CD4-positive, alpha-beta memory T cell (primary cell): ENCODE data around the gene TNPO3. TPM values are rescaled to one million over a fixed set of nuclear protein-coding genes. Genes with fewer than 3 reads are reported as not detected.
A peak's percentile ranks its signal among the peaks of the same experiment; 100 is the strongest.
"Not testable (repeated sequence)": the region's sequence is repeated elsewhere in the genome, so short reads cannot be mapped to it uniquely, and the experiment has no call there.

ENCODE experiments used
- CTCF ChIA-PET: fragments of 350-600 bp; sonication (Branson Sonifier 250); formaldehyde crosslinking; loops from one replicate; lab custom pipeline; 2021; ENCODE audit warnings: inconsistent platforms; ENCODE audit not compliant: partially characterized antibody; lab: Charles Lee
- POLR2A ChIA-PET: fragments of 350-600 bp; sonication (Branson Sonifier 250); formaldehyde crosslinking; loops from one replicate; lab custom pipeline; 2021; ENCODE audit not compliant: partially characterized antibody; lab: Charles Lee
- DNase-seq, 5 donors: peaks; one replicate each; pipeline versions ENCODE4 v3.0.0 to v3.0.0-alpha.2; 2020 to 2022; ENCODE audit warnings: mixed read lengths in 1 of 5
- H3K27ac ChIP-seq: one replicate; pipeline ENCODE4 v1.7.0; 2013; ENCODE audit warnings: low read depth, low read length
- H3K27me3 ChIP-seq: 2 replicates; pipeline ENCODE4 v1.7.0; 2013; ENCODE audit warnings: mild to moderate bottlenecking, low read length, moderate library complexity; ENCODE audit not compliant: insufficient read depth
- H3K36me3 ChIP-seq: 2 replicates; pipeline ENCODE4 v1.7.0; 2013; ENCODE audit warnings: mild to moderate bottlenecking, low read length, moderate library complexity; ENCODE audit not compliant: insufficient read depth
- H3K4me1 ChIP-seq: 2 replicates; pipeline ENCODE4 v1.7.0; 2013; ENCODE audit warnings: mild to moderate bottlenecking, low read length, moderate library complexity; ENCODE audit not compliant: insufficient read depth
- H3K4me3 ChIP-seq, 2 donors: one replicate each; pipeline ENCODE4 v1.7.0; 2013; ENCODE audit warnings: low read length in 2 of 2, mild to moderate bottlenecking in 1 of 2
- H3K9me3 ChIP-seq, 2 donors: one replicate each; pipeline ENCODE4 v1.7.0; 2013; ENCODE audit warnings: low read length in 2 of 2, control low read depth in 1 of 2; ENCODE audit not compliant: control insufficient read depth in 1 of 2
- H3K27ac Mint-ChIP-seq, 7 donors: one replicate each; pipeline ENCODE4 v1.8.0; 2020 to 2021; ENCODE audit warnings: mixed read lengths in 7 of 7, mild to moderate bottlenecking in 6 of 7, inconsistent platforms in 3 of 7, moderate library complexity in 3 of 7
- H3K27me3 Mint-ChIP-seq, 2 donors: one replicate each; pipeline ENCODE4 v1.8.0; 2020 to 2021; ENCODE audit warnings: mixed read lengths in 2 of 2
- H3K36me3 Mint-ChIP-seq, 2 donors: one replicate each; pipeline ENCODE4 v1.8.0; 2020 to 2021; ENCODE audit warnings: mixed read lengths in 2 of 2, inconsistent platforms in 1 of 2, mild to moderate bottlenecking in 1 of 2
- H3K4me1 Mint-ChIP-seq, 4 donors: one replicate each; pipeline ENCODE4 v1.8.0; 2020 to 2021; ENCODE audit warnings: mixed read lengths in 4 of 4, mild to moderate bottlenecking in 1 of 4
- H3K4me3 Mint-ChIP-seq, 8 donors: one replicate each; pipeline ENCODE4 v1.8.0; 2020 to 2021; ENCODE audit warnings: mixed read lengths in 8 of 8, mild to moderate bottlenecking in 7 of 8, moderate library complexity in 6 of 8, inconsistent platforms in 3 of 8
- H3K9me3 Mint-ChIP-seq, 8 donors: one replicate each; pipeline ENCODE4 v1.8.0; 2020 to 2021; ENCODE audit warnings: mixed read lengths in 8 of 8, mild to moderate bottlenecking in 5 of 8, inconsistent platforms in 3 of 8, moderate library complexity in 1 of 8
- intact Hi-C: fragments of 100-400 bp; cut with micrococcal nuclease; formaldehyde crosslinking; loops from one replicate; pipeline ENCODE4 v1.15.1; 2023
- polyA plus RNA-seq, 2 donors: library from polyadenylated mRNA; unstranded; fragments of 300-500 nt; fragmentation: Illumina TruSeq; gene quantifications; one replicate each; pipeline ENCODE4 v1.2.3, GENCODE V29; 2021
- total RNA-seq, 2 experiments: library from RNA; stranded (reverse); gene quantifications; one replicate each; pipeline ENCODE4 v1.2.3, GENCODE V29; 2021

The TNPO3 gene
- total and polyA plus RNA-seq, 4 experiments from 2014 or later: 34.4 to 44.5 (median 41.4) TPM

GRCh38 chr7:128945668-128946366, 109.1 kb downstream of the TNPO3 start:
- no peaks in the 10 kb centered on the region for H3K9me3 ChIP-seq
- no peaks in the 10 kb centered on the region for H3K27me3 ChIP-seq
- H3K36me3 Mint-ChIP-seq: peaks cover 0 to 13% of the 10 kb centered on the region in 2 donors
- no peak overlapping the region for H3K27ac ChIP-seq
- peaks cover 9% of the 10 kb centered on the region for H3K4me1 ChIP-seq
- H3K4me3 ChIP-seq: no peak overlapping the region
- ChIA-PET CTCF (interaction anchor here (1.1 to 1.4 kb wide), 2 partner anchors 9 to 12 kb away, joined by 3 read pairs; no protein-coding TSS in a partner anchor), POLR2A (interaction anchor here (2.2 kb wide), 1 partner anchor 12 kb away, joined by 10 read pairs; no protein-coding TSS in a partner anchor)
- H3K27me3 Mint-ChIP-seq: no peaks in the 10 kb centered on the region
- peaks cover 9% of the 10 kb centered on the region in 4 donors for H3K4me1 Mint-ChIP-seq
- no peaks in the 10 kb centered on the region for H3K9me3 Mint-ChIP-seq
- no peak for DNase-seq
- intact Hi-C loops: loop anchor here (2.0 kb wide), 1 partner anchor 41 kb away; no protein-coding TSS in a partner anchor
- H3K4me3 Mint-ChIP-seq: no peak overlapping the region
- H3K27ac Mint-ChIP-seq: no peak overlapping the region
- peaks cover 10% of the 10 kb centered on the region for H3K36me3 ChIP-seq

GRCh38 chr7:128944487-128945236, 110.2 kb downstream of the TNPO3 start:
- peaks cover 8 to 20% (median 15%) of the 10 kb centered on the region in 4 donors for H3K4me1 Mint-ChIP-seq
- no peak overlapping the region for H3K4me3 ChIP-seq
- H3K27me3 ChIP-seq: no peaks in the 10 kb centered on the region
- no peak overlapping the region for H3K27ac ChIP-seq
- no peaks in the 10 kb centered on the region for H3K9me3 Mint-ChIP-seq
- no peak for DNase-seq
- peaks cover 20% of the 10 kb centered on the region for H3K4me1 ChIP-seq
- peaks cover 0 to 9% of the 10 kb centered on the region in 2 donors for H3K36me3 Mint-ChIP-seq
- intact Hi-C loops: no loop called here
- CTCF ChIA-PET: no interaction called here
- H3K9me3 ChIP-seq: no peaks in the 10 kb centered on the region
- H3K27me3 Mint-ChIP-seq: no peaks in the 10 kb centered on the region
- H3K27ac Mint-ChIP-seq: peak overlapping the region in 2 of 7 donors; percentile 13 to 23
- no peak overlapping the region for H3K4me3 Mint-ChIP-seq
- POLR2A ChIA-PET: interaction anchor here (1.1 to 1.3 kb wide), 2 partner anchors 9 to 18 kb away, joined by 3 read pairs; no protein-coding TSS in a partner anchor
- peaks cover 10% of the 10 kb centered on the region for H3K36me3 ChIP-seq

- peak overlapping the region in 1 of 7 donors; percentile 24 for H3K27ac Mint-ChIP-seq
- intact Hi-C loops, H3K4me3 ChIP-seq, H3K27me3 ChIP-seq, H3K36me3 ChIP-seq, H3K9me3 Mint-ChIP-seq, H3K4me3 Mint-ChIP-seq, H3K27ac ChIP-seq, DNase-seq, CTCF ChIA-PET, H3K27me3 Mint-ChIP-seq, H3K9me3 ChIP-seq: not testable (repeated sequence)
- POLR2A ChIA-PET: interaction anchor here (1.2 kb wide), 1 partner anchor 10 kb away, joined by 3 read pairs; no protein-coding TSS in a partner anchor
- peaks cover 11 to 34% (median 22%) of the 10 kb centered on the region in 4 donors for H3K4me1 Mint-ChIP-seq
- H3K4me1 ChIP-seq: peaks cover 28% of the 10 kb centered on the region
- peaks cover 0 to 13% of the 10 kb centered on the region in 2 donors for H3K36me3 Mint-ChIP-seq
Measured at GRCh38 chr7:128943251-128943650, 111.7 kb downstream of the TNPO3 start.

GRCh38 chr7:128941946-128942526, 112.9 kb downstream of the TNPO3 start:
- ChIA-PET POLR2A (interaction anchor here (1.1 to 1.2 kb wide), 2 partner anchors 9 kb away, joined by 3 to 4 read pairs; no protein-coding TSS in a partner anchor), CTCF (interaction anchor here (1.0 to 1.2 kb wide), 2 partner anchors 22 to 150 kb away, joined by 3 to 5 read pairs; no protein-coding TSS in a partner anchor)
- H3K27ac ChIP-seq: no peak overlapping the region
- no peak overlapping the region for H3K4me3 ChIP-seq
- H3K36me3 ChIP-seq: no peaks in the 10 kb centered on the region
- peaks cover 32% of the 10 kb centered on the region for H3K4me1 ChIP-seq
- Mint-ChIP-seq H3K4me1 (peaks cover 15 to 39% (median 27%) of the 10 kb centered on the region in 4 donors), H3K4me3 (no peak overlapping the region), H3K9me3 (no peaks in the 10 kb centered on the region), H3K27ac (no peak overlapping the region), H3K36me3 (peaks cover 0 to 9% of the 10 kb centered on the region in 2 donors), H3K27me3 (peaks cover 0 to 2% of the 10 kb centered on the region in 2 donors)
- no peaks in the 10 kb centered on the region for H3K9me3 ChIP-seq
- H3K27me3 ChIP-seq: no peaks in the 10 kb centered on the region
- no peak for DNase-seq
- intact Hi-C loops: no loop called here

GRCh38 chr7:128941323-128941890, 113.5 kb downstream of the TNPO3 start:
- Histone ChIP-seq H3K4me1 (peaks cover 32% of the 10 kb centered on the region), H3K27me3 (no peaks in the 10 kb centered on the region), H3K4me3 (no peak overlapping the region), H3K27ac (peak overlapping the region; percentile 60), H3K9me3 (no peaks in the 10 kb centered on the region), H3K36me3 (no peaks in the 10 kb centered on the region)
- DNase-seq: no peak
- Mint-ChIP-seq H3K9me3 (no peaks in the 10 kb centered on the region), H3K27ac (peak overlapping the region; percentile 58 to 91 (median 84)), H3K4me3 (peak overlapping the region; percentile 58 to 97 (median 93)), H3K4me1 (peaks cover 15 to 43% (median 30%) of the 10 kb centered on the region in 4 donors), H3K27me3 (peaks cover 0 to 3% of the 10 kb centered on the region in 2 donors), H3K36me3 (peaks cover 0 to 4% of the 10 kb centered on the region in 2 donors)
- ChIA-PET POLR2A (interaction anchor here (1.1 kb wide), 1 partner anchor 8 kb away, joined by 4 read pairs; no protein-coding TSS in a partner anchor), CTCF (interaction anchor here (1.0 to 1.2 kb wide), 2 partner anchors 22 to 150 kb away, joined by 3 to 5 read pairs; no protein-coding TSS in a partner anchor)
- intact Hi-C loops: no loop called here

GRCh38 chr7:128940494-128941322, 114.2 kb downstream of the TNPO3 start:
- intact Hi-C loops: no loop called here
- Mint-ChIP-seq H3K36me3 (peaks cover 0 to 4% of the 10 kb centered on the region in 2 donors), H3K27me3 (peaks cover 0 to 3% of the 10 kb centered on the region in 2 donors), H3K27ac (peak overlapping the region; percentile 75 to 91 (median 84)), H3K9me3 (no peaks in the 10 kb centered on the region), H3K4me3 (peak overlapping the region; percentile 58 to 97 (median 93)), H3K4me1 (peaks cover 15 to 43% (median 32%) of the 10 kb centered on the region in 4 donors)
- peak in 2 of 5 donors; percentile 9 to 24 for DNase-seq
- peak overlapping the region in 1 of 2 donors; percentile 6 for H3K4me3 ChIP-seq
- H3K9me3 ChIP-seq: no peaks in the 10 kb centered on the region
- H3K27me3 ChIP-seq: no peaks in the 10 kb centered on the region
- H3K27ac ChIP-seq: peak overlapping the region; percentile 60
- ChIA-PET POLR2A (interaction anchor here (0.8 to 2.0 kb wide), 3 partner anchors 8 to 114 kb away, joined by 3 to 8 read pairs (median 4); partner anchors contain the start of gene TNPO3), CTCF (interaction anchor here (0.6 to 1.4 kb wide), 5 partner anchors 11 to 433 kb away, joined by 3 to 5 read pairs (median 4); no protein-coding TSS in a partner anchor)
- peaks cover 32% of the 10 kb centered on the region for H3K4me1 ChIP-seq
- H3K36me3 ChIP-seq: no peaks in the 10 kb centered on the region
